Upper lobe of left lung (tissue), 6 donors: ENCODE results near the gene ACOT13. TPM values are rescaled to one million over a fixed set of nuclear protein-coding genes. Genes with fewer than 3 reads are reported as not detected.
A peak's percentile ranks its signal among the peaks of the same experiment; 100 is the strongest.
"Not testable (repeated sequence)": the region's sequence is repeated elsewhere in the genome, so short reads cannot be mapped to it uniquely, and the experiment has no call there.

Experiments
- ATAC-seq, 2 donors: fragments of 200-7000 bp; cut with Tn5 transposase; one replicate each; pipeline ENCODE4 v1.9.1; 2022; ENCODE audit warnings: mild to moderate bottlenecking in 2 of 2, moderate library complexity in 2 of 2; ENCODE audit not compliant: low FRiP score in 2 of 2
- DNase-seq, 2 donors: peaks; one replicate each; pipeline ENCODE4 v3.0.0-alpha.2; 2019 to 2020
- H3K27ac ChIP-seq, 4 donors: fragments of 200-600 bp; sonication (generic); one replicate each; pipeline ENCODE4 v1.5.1; 2016 to 2019
- H3K27me3 ChIP-seq, 4 donors: fragments of 200-600 bp; sonication (generic); one replicate each; pipeline ENCODE4 v1.5.1; 2017 to 2019
- H3K36me3 ChIP-seq, 4 donors: fragments of 200-600 bp; sonication (generic); one replicate each; pipeline ENCODE4 v1.5.1; 2016 to 2019
- H3K4me1 ChIP-seq, 4 donors: fragments of 200-600 bp; sonication (generic); one replicate each; pipeline ENCODE4 v1.5.1; 2018 to 2019
- H3K4me3 ChIP-seq, 4 donors: fragments of 200-600 bp; sonication (generic); one replicate each; pipeline ENCODE4 v1.5.1; 2017 to 2019; ENCODE audit warnings: mild to moderate bottlenecking in 2 of 4, moderate library complexity in 1 of 4
- H3K9me3 ChIP-seq, 4 donors: fragments of 200-600 bp; sonication (generic); one replicate each; pipeline ENCODE4 v1.5.1; 2018 to 2019
- CTCF ChIP-seq, 6 experiments: fragments of 450-650 bp in 4 of 6; fragments of 200-600 bp in 2 of 6; sonication (generic) in 2 of 6; IDR thresholded peaks; one replicate each; pipeline ENCODE4 v1.5.1; 2016 to 2019; ENCODE audit warnings: antibody characterized with exemption in 6 of 6
- EP300 ChIP-seq, 4 donors: sonication (generic); formaldehyde crosslinking; IDR thresholded peaks; one replicate each; pipeline ENCODE4 v1.5.1; 2017; ENCODE audit warnings: antibody characterized with exemption in 4 of 4, control low read depth in 2 of 4
- POLR2A ChIP-seq, 4 donors: fragments of 450-650 bp; IDR thresholded peaks; one replicate each; pipeline ENCODE4 v1.5.1; 2016 to 2017; ENCODE audit warnings: antibody characterized with exemption in 4 of 4, mild to moderate bottlenecking in 2 of 4
- POLR2AphosphoS5 ChIP-seq, 2 donors: sonication (generic); formaldehyde crosslinking; IDR thresholded peaks; one replicate each; pipeline ENCODE4 v1.5.1; 2017; ENCODE audit warnings: antibody characterized with exemption in 2 of 2
- WGBS, 2 donors: methylation state at CpG; one replicate each; pipeline ENCODE4 v1.1.5; 2017 to 2018; 5-methylcytosine and 5-hydroxymethylcytosine counted together
- total RNA-seq, 6 donors: library from RNA; depleted of rRNA in 4 of 6; stranded (reverse); fragments of >200 nt in 4 of 6; gene quantifications; one replicate each; pipeline versions ENCODE4 v1.1.0 to v1.2.1, GENCODE V29; 2016 to 2021
- donor health status: DM: no; HTN: no; CAD: no; lungs with moderate emphysema.
- donor health status: DM: no; HTN: yes; CAD: no; lungs with severe emphysema.

The ACOT13 gene
- total RNA-seq, 6 donors from 2014 or later: 5.2 to 20.2 (median 10.5) TPM

GRCh38 chr6:24664046-24664987 is 2.6 kb upstream of the ACOT13 start:
- ATAC-seq (no peak), DNase-seq (no peak)
- peaks cover 25 to 50% (median 29%) of the 10 kb centered on the region in 4 donors for H3K4me1 ChIP-seq
- WGBS, 2 donors: 93 to 94% methylated on average over 7 of the region's 7 CpGs
- peaks cover 0 to 14% (median 7%) of the 10 kb centered on the region in 4 donors for H3K36me3 ChIP-seq
- TF ChIP-seq EP300 (IDR thresholded peaks at IDR 0.05) (no peak), POLR2A (IDR thresholded peaks at IDR 0.05) (no peak), CTCF (IDR thresholded peaks at IDR 0.05) (no peak), POLR2AphosphoS5 (IDR thresholded peaks at IDR 0.05) (no peak)
- H3K27ac ChIP-seq: peak overlapping the region in 2 of 4 donors; percentile 19 to 60
- no peaks in the 10 kb centered on the region for H3K9me3 ChIP-seq
- peak overlapping the region in 1 of 4 donors; percentile 75 for H3K4me3 ChIP-seq
- H3K27me3 ChIP-seq: no peaks in the 10 kb centered on the region

DNA sequence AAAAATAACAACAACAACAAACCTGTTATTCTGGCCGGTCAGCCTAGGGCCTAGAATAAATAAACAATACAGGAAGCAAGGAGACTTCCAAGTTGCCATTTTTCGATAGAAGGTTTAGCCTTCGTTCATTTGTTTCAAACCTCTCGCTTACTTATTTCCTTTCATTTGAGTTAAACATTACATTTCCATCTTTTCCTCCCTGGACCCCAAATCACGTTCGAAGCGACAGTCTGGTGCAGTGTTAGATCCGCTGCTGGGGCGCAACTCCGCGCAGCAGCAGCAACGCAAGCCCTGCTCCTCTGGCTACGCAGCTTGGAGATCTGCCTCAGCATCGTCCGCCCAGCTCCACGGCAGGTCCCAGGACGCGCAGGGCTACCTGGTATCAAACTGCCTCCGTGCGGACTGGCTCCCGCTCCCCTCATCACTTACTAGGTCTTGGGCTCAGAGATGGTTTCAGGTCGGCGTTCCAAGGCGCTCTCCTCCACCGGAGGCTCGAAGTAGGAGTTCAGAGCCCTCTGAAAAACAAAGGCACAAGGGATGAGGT is 708 bp upstream of the ACOT13 start:
- H3K4me3 ChIP-seq: peak overlapping the region; percentile 75 to 91 (median 89)
- H3K9me3 ChIP-seq: peaks cover 0 to 4% (median 0%) of the 10 kb centered on the region in 4 donors
- 0 to 1% methylated on average over 16 to 26 of the region's 26 CpGs for WGBS, 2 donors
- no peak for TF ChIP-seq POLR2AphosphoS5 (IDR thresholded peaks at IDR 0.05)
- no peak for TF ChIP-seq CTCF (IDR thresholded peaks at IDR 0.05)
- no peak for TF ChIP-seq POLR2A (IDR thresholded peaks at IDR 0.05)
- no peak for TF ChIP-seq EP300 (IDR thresholded peaks at IDR 0.05)
- DNase-seq (peak; percentile 64 to 80), ATAC-seq (peak; percentile 55 to 70)
- H3K27ac ChIP-seq: peak overlapping the region; percentile 90 to 97 (median 93)
- peaks cover 24 to 44% (median 26%) of the 10 kb centered on the region in 4 donors for H3K4me1 ChIP-seq
- no peaks in the 10 kb centered on the region for H3K27me3 ChIP-seq
- peaks cover 0 to 14% (median 7%) of the 10 kb centered on the region in 4 donors for H3K36me3 ChIP-seq

GRCh38 chr6:24667378-24667803 is 514 bp downstream of the ACOT13 start:
- no peak for ATAC-seq
- Histone ChIP-seq H3K4me1 (peaks cover 24 to 44% (median 26%) of the 10 kb centered on the region in 4 donors), H3K27me3 (no peaks in the 10 kb centered on the region), H3K27ac (peak overlapping the region; percentile 90 to 97 (median 93)), H3K36me3 (peaks cover 0 to 8% (median 6%) of the 10 kb centered on the region in 4 donors), H3K4me3 (peak overlapping the region; percentile 27 to 90 (median 82)), H3K9me3 (peaks cover 0 to 4% (median 0%) of the 10 kb centered on the region in 4 donors)
- WGBS, 2 donors: 1 to 3% methylated on average over 9 of the region's 9 CpGs
- no peak for DNase-seq
- no peak for TF ChIP-seq EP300 (IDR thresholded peaks at IDR 0.05)

DNA sequence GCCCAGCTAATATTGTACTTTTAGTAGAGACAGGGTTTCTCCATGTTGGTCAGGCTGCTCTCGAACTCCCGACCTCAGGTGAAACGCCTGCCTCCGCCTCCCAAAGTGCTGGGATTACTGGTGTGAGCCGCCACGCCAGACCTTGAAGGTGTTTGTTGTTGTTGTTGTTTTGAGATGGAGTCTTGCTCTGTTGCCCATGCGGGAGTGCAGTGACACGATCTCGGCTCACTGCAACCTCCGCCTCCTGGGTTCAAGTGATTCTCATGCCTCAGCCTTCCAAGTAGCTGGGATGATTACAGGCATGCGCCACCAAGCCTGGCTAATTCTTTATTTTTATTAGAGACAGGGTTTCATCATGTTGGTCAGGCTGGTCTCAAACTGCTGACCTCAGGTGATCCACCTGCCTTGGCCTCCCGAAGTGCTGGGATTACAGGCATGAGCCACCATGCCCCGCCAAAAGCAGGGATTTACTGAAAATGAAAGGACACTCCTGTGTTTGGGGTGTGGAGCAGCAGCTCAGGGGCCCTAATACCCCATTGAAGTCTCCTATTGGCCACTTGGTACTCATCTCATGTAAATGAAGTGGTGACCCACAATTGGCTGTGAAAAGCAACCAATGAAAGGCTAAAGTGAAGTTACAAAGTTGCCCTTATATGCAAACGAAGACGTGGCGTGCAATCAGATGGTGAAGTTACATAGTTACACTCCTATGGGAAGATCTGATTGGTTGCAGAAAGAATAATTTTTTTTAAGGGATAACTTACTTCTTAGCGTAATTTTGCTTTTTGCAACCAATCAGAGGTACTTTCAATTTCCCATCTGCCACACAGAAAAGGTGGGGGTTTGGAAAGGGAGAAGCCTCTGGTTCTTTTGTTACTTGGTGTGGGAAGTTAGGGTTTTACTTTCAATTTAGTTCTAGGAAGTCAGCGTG is 1.5 kb downstream of the ACOT13 start:
- Histone ChIP-seq H3K27ac (peak overlapping the region; percentile 90 to 97 (median 93)), H3K4me3 (peak overlapping the region in 3 of 4 donors; percentile 75 to 90 (median 88)), H3K4me1 (peaks cover 24 to 37% (median 26%) of the 10 kb centered on the region in 4 donors)
- not testable (repeated sequence) for H3K36me3 ChIP-seq, H3K9me3 ChIP-seq, ATAC-seq, DNase-seq, H3K27me3 ChIP-seq
- 91 to 96% methylated on average over 12 to 18 of the region's 18 CpGs for WGBS, 2 donors

- 96 to 100% methylated on average over 9 of the region's 9 CpGs for WGBS, 2 donors
- ATAC-seq: no peak
- no peak overlapping the region for H3K4me3 ChIP-seq
Observed at GRCh38 chr6:24668997-24669361, 2.1 kb downstream of the ACOT13 start.

DNA sequence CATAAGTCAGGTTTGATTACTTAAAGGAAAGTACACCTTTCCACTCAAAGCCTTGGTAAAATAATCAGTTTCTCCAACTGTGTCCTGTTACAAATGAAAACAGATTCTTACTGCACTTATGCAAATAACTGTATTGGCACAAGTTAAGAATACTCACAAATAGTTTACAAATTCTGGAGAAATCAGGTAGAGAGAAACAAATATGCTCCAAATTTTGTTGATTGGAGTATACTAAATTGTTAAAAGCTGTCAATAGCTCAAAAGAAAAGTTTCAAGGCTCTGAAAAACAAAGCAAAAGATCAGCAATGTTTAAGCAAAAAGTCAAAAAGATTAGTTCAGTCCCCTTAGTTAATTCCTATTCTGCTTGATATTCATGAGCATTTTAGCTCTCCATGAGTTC is 3.6 kb downstream of the ACOT13 start:
- H3K27ac ChIP-seq, DNase-seq, ATAC-seq, H3K27me3 ChIP-seq, H3K4me3 ChIP-seq, H3K36me3 ChIP-seq: not testable (repeated sequence)
- Histone ChIP-seq H3K9me3 (peaks cover 0 to 12% (median 5%) of the 10 kb centered on the region in 4 donors), H3K4me1 (peaks cover 14 to 21% (median 16%) of the 10 kb centered on the region in 4 donors)

More at GRCh38 chr6:24668997-24669361, 2.1 kb downstream of the ACOT13 start:
- no peak for DNase-seq
- Histone ChIP-seq H3K36me3 (no peaks in the 10 kb centered on the region), H3K4me1 (peaks cover 24 to 34% (median 26%) of the 10 kb centered on the region in 4 donors), H3K9me3 (peaks cover 0 to 8% (median 5%) of the 10 kb centered on the region in 4 donors), H3K27me3 (no peaks in the 10 kb centered on the region), H3K27ac (no peak overlapping the region)
- TF ChIP-seq POLR2A (IDR thresholded peaks at IDR 0.05) (no peak), POLR2AphosphoS5 (IDR thresholded peaks at IDR 0.05) (no peak), EP300 (IDR thresholded peaks at IDR 0.05) (no peak), CTCF (IDR thresholded peaks at IDR 0.05) (no peak)

DNA sequence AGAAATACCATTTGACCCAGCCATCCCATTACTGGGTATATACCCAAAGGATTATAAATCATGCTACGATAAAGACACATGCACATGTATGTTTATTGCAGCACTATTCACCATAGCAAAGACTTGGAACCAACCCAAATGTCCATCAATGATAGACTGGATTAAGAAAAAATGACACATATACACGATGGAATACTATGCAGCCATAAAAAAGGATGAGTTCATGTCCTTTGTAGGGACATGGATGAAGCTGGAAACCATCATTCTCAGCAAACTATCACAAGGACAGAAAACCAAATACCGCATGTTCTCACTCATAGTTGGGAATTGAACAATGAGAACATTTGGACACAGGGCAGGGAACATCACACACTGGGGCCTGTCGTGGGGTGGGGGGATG is 4.2 kb downstream of the ACOT13 start:
- H3K4me1 ChIP-seq: peaks cover 10 to 16% (median 11%) of the 10 kb centered on the region in 4 donors
- WGBS, 2 donors: 96 to 97% methylated on average over 4 of the region's 4 CpGs
- peaks cover 0 to 12% (median 5%) of the 10 kb centered on the region in 4 donors for H3K9me3 ChIP-seq
- H3K27ac ChIP-seq, DNase-seq, H3K36me3 ChIP-seq, H3K27me3 ChIP-seq, ATAC-seq, H3K4me3 ChIP-seq: not testable (repeated sequence)
